Tibial nerve (tissue), 4 donors: ENCODE results near the gene LZTR1.

Experiments used
- EP300 ChIP-seq, 2 donors: sonication (generic); formaldehyde crosslinking; IDR thresholded peaks; one replicate each; pipeline ENCODE4 v1.6.1; 2017; ENCODE audit warnings: antibody characterized with exemption in 2 of 2, mild to moderate bottlenecking in 1 of 2
- POLR2A ChIP-seq, 2 donors: fragments of 450-650 bp; IDR thresholded peaks; one replicate each; pipeline ENCODE4 v1.6.1; 2017; ENCODE audit warnings: antibody characterized with exemption in 2 of 2, mild to moderate bottlenecking in 2 of 2, moderate library complexity in 2 of 2
- TF ChIP-seq, protein P1 (sequence below), 5 experiments: fragments of 200-600 bp in 3 of 5; fragments of 450-650 bp in 2 of 5; sonication (generic) in 3 of 5; IDR thresholded peaks; one replicate each; pipeline ENCODE4 v1.5.1; 2016 to 2019; ENCODE audit warnings: antibody characterized with exemption in 5 of 5, mild to moderate bottlenecking in 3 of 5, moderate library complexity in 2 of 5

DNA sequence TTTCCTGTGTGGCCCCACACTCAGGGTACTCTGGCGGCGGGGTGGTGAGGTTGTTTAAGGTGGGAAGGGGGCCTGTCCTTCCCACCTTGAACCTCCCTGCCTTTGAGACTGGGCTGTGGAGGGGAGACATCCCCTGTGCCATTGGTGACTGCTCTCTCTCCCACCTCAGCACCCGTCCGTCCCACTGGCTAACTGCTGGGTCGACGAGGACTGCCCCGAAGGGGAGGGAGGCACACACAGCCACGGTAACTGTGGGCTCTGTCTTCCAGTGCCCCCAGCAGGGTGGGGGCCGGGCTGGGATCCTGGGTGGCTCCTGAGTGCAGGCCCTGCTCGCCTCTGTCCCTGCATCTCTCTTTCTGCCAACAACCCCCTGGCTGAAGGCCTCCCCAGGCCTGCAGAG lies 40.4 kb downstream of the LZTR1 start:
- no peak for TF ChIP-seq POLR2A (IDR thresholded peaks at IDR 0.05)
- TF ChIP-seq, protein P1, sequence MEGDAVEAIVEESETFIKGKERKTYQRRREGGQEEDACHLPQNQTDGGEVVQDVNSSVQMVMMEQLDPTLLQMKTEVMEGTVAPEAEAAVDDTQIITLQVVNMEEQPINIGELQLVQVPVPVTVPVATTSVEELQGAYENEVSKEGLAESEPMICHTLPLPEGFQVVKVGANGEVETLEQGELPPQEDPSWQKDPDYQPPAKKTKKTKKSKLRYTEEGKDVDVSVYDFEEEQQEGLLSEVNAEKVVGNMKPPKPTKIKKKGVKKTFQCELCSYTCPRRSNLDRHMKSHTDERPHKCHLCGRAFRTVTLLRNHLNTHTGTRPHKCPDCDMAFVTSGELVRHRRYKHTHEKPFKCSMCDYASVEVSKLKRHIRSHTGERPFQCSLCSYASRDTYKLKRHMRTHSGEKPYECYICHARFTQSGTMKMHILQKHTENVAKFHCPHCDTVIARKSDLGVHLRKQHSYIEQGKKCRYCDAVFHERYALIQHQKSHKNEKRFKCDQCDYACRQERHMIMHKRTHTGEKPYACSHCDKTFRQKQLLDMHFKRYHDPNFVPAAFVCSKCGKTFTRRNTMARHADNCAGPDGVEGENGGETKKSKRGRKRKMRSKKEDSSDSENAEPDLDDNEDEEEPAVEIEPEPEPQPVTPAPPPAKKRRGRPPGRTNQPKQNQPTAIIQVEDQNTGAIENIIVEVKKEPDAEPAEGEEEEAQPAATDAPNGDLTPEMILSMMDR (IDR thresholded peaks at IDR 0.05), result no peak
- TF ChIP-seq EP300 (IDR thresholded peaks at IDR 0.05), result no peak
